H54 (cell line): ENCODE results near the gene KLHL35.
A peak's percentile ranks its signal among the peaks of the same experiment; 100 is the strongest.
"Not testable (repeated sequence)": the region's sequence is repeated elsewhere in the genome, so short reads cannot be mapped to it uniquely, and the experiment has no call there.

Experiments
- DNase-seq: peaks from one replicate; pipeline ENCODE4 v3.0.0; 2011; ENCODE audit warnings: low spot score, mixed read lengths; ENCODE audit not compliant: insufficient read length
- FAIRE-seq: peaks from 3 replicates; lab custom pipeline; 2011; peaks lifted over from hg19 to GRCh38; lab: Jason Lieb, UNC
- POLR2A ChIP-seq: IDR thresholded peaks from 2 replicates; pipeline ENCODE4 v1.6.1; 2011; ENCODE audit warnings: low read depth, mild to moderate bottlenecking, low read length

KLHL35 gene

GRCh38 chr11:75429641-75429901 is 3.4 kb downstream of the KLHL35 start:
- no peak for FAIRE-seq
- no peak for TF ChIP-seq POLR2A
- no peak for DNase-seq

GRCh38 chr11:75428989-75429640 is 3.9 kb downstream of the KLHL35 start:
- FAIRE-seq: no peak

GRCh38 chr11:75428281-75428724 is 4.7 kb downstream of the KLHL35 start:
- DNase-seq (peak; percentile 97), FAIRE-seq (no peak)
- peak; percentile 81 for TF ChIP-seq POLR2A

More at GRCh38 chr11:75428989-75429640, 3.9 kb downstream of the KLHL35 start:
- no peak for TF ChIP-seq POLR2A
- DNase-seq: no peak

- DNase-seq: no peak
- no peak for TF ChIP-seq POLR2A
- no peak for FAIRE-seq
Observed at GRCh38 chr11:75427181-75427580, 5.8 kb downstream of the KLHL35 start.

- DNase-seq: no peak
- TF ChIP-seq POLR2A: no peak
- no peak for FAIRE-seq
Observed at GRCh38 chr11:75426720-75427086, 6.3 kb downstream of the KLHL35 start.

- no peak for TF ChIP-seq POLR2A
- FAIRE-seq: no peak
- no peak for DNase-seq
Observed at GRCh38 chr11:75425422-75425821, 7.6 kb downstream of the KLHL35 start.

- FAIRE-seq (no peak), DNase-seq (no peak)
- no peak for TF ChIP-seq POLR2A
Observed at GRCh38 chr11:75424396-75424795, 8.6 kb downstream of the KLHL35 start.

GRCh38 chr11:75423721-75424120 is 9.3 kb downstream of the KLHL35 start:
- no peak for TF ChIP-seq POLR2A
- FAIRE-seq (no peak), DNase-seq (no peak)

GRCh38 chr11:75422248-75423231 is 10.5 kb downstream of the KLHL35 start:
- TF ChIP-seq POLR2A: no peak

GRCh38 chr11:75421902-75422247 is 11.1 kb downstream of the KLHL35 start:
- no peak for TF ChIP-seq POLR2A
- no peak for FAIRE-seq

More at GRCh38 chr11:75422248-75423231, 10.5 kb downstream of the KLHL35 start:
- DNase-seq (no peak), FAIRE-seq (no peak)

GRCh38 chr11:75421035-75421602 is 11.9 kb downstream of the KLHL35 start:
- no peak for TF ChIP-seq POLR2A
- FAIRE-seq (no peak), DNase-seq (no peak)

More at GRCh38 chr11:75421902-75422247, 11.1 kb downstream of the KLHL35 start:
- DNase-seq: no peak

- DNase-seq: no peak
- TF ChIP-seq POLR2A: no peak
- FAIRE-seq: no peak
Observed at GRCh38 chr11:75420224-75421034, 12.6 kb downstream of the KLHL35 start.

GRCh38 chr11:75413864-75414263 is 19.1 kb downstream of the KLHL35 start:
- FAIRE-seq: no peak
- DNase-seq: no peak
- no peak for TF ChIP-seq POLR2A

GRCh38 chr11:75413146-75413545 is 19.9 kb downstream of the KLHL35 start:
- not testable (repeated sequence) for FAIRE-seq, DNase-seq

GRCh38 chr11:75409971-75410370 is 23.0 kb downstream of the KLHL35 start:
- not testable (repeated sequence) for FAIRE-seq, DNase-seq
